Measurements from ENCODE around the gene PIM3.

Gene PIM3

GRCh38 chr22:50008151-50009040, 47.8 kb downstream of the PIM3 start:
- no peak for DNase-seq

DNA sequence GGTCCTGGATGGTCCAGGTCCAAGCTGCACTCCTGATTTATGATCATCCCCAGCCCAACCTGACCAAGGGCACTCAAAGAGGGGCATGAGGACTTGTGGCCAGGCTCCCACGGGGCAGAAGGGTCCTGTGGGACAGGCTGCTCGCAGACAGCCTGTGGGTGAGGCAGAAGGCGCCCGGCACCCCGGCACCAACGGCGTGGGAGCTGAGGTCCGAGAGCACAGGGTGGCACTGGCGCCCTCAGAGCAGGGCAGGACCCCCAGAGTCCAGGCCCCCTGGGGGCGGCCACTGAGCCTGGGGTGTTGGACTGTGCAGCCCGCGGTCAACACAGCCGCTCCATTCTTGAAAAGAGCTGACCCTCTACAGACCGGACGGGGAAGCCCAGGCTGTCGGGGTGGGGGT, 48.7 kb downstream of the PIM3 start:
- DNase-seq: no peak

DNA sequence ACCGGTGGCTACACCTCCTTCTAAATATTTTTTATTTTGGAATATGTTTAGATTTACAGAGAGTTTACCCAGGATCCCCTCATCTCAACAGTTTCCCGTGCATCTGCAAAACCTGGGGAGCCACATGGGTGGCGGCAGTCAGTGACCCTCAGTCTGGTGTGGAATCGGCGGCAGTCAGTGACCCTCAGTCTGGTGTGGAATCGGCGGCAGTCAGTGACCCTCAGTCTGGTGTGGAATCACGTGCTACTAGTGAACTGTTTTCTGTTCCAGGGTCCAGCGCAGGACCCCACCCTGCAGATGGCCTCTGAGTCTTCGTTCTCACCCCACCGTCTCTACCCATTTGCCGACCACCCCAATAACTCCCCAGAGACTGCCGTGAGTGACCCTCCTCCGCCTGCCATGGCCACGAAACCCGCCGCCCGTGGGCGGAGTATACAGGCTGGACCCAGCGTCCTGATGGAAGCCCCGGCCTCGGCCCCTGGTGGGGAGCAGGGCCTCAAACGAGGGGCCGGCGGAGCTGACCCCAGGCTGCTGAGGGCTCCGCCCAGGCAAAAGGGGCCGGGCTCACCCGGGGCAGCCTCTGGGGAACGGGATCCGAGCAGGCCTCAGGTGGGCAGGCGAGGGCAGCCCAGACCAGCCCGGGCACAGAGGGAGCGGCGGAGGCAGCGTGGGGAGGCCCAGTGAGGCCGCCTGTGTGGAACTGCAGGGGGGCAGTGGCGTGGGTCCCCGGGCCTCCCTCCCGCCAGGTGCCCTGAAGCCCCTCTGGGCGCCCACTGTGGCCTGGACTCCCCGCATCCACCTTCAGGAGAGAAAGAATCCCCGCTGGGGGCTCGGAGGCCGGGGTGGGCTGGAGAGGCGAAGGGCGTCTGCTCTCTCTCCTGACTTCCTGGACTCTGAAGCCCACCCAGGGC, 49.4 kb downstream of the PIM3 start:
- DNase-seq: no peak

- DNase-seq: peak; percentile 72
Observed at GRCh38 chr22:50010676-50011446, 50.3 kb downstream of the PIM3 start.

DNA sequence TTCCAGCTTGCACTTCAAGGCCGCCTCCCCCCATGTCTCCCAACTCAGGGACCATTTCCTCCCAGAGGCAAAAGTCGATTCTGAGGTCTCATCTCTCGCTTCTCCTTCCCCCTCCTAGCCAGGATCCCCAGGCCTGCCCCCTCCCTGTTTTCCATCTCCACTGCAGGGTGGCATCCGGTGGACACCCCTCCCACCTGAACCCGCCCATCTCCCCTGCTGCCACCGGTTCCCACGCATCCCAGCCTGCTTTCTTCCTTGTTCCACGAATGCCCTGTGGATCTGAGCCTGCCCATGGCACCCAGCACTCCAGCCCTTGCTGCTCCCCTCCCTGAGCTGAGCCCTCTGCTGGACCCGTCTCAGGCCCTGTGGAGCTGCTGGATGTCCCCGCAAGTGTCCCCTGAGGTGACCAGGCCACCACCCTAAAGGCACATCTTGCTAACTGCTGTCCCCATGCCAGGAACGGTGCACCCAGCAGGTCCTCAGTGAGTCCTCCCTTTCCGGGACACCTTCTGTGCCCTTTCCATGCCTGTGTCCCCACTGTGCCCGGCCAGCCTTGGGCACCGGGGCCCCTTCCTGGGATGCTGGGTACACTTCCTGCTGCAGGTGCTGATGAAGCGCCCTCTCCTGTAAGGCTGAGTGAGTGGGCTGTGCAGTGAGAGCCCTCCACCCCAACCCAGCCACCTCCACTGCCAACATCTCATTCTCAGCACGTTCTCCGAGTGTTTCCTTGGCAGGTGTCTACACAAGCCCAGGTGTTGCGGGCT, 51.1 kb downstream of the PIM3 start:
- no peak for DNase-seq

- no peak for DNase-seq
Observed at GRCh38 chr22:50012211-50013181, 51.9 kb downstream of the PIM3 start, which contains the start of gene IL17REL. Gene IL17REL (minus strand): TSS chr22:50012765. CDS start chr22:50012646, 119 bp downstream.

Data from activated naive CD4-positive, alpha-beta T cell treated with Interleukin-2 at 50 U/mL for 16 hours (primary cell).